H54 (cell line): Measurements from ENCODE around the gene LRRC75B.
A peak's percentile ranks its signal among the peaks of the same experiment; 100 is the strongest.
"Not testable (repeated sequence)": the region's sequence is repeated elsewhere in the genome, so short reads cannot be mapped to it uniquely, and the experiment has no call there.

Experiments
- DNase-seq: peaks from one replicate; pipeline ENCODE4 v3.0.0; 2011; ENCODE audit warnings: low spot score, mixed read lengths; ENCODE audit not compliant: insufficient read length
- FAIRE-seq: peaks from 3 replicates; lab custom pipeline; 2011; peaks lifted over from hg19 to GRCh38; lab: Jason Lieb, UNC
- POLR2A ChIP-seq: IDR thresholded peaks from 2 replicates; pipeline ENCODE4 v1.6.1; 2011; ENCODE audit warnings: low read depth, mild to moderate bottlenecking, low read length

The LRRC75B gene

GRCh38 chr22:24592851-24593558 is at the start of gene LRRC75B:
LRRC75B (minus strand) TSS chr22:24593073; CDS start chr22:24593039, 34 bp downstream.
- peak; percentile 78 for DNase-seq
- no peak for FAIRE-seq
- TF ChIP-seq POLR2A: peak; percentile 33; the same call in 1 of the 2 replicates

- FAIRE-seq, DNase-seq: not testable (repeated sequence)
Measured at GRCh38 chr22:24642307-24642706, 49.4 kb upstream of the LRRC75B start.

- FAIRE-seq, DNase-seq: not testable (repeated sequence)
Measured at GRCh38 chr22:24636513-24636912, 43.6 kb upstream of the LRRC75B start.

DNA sequence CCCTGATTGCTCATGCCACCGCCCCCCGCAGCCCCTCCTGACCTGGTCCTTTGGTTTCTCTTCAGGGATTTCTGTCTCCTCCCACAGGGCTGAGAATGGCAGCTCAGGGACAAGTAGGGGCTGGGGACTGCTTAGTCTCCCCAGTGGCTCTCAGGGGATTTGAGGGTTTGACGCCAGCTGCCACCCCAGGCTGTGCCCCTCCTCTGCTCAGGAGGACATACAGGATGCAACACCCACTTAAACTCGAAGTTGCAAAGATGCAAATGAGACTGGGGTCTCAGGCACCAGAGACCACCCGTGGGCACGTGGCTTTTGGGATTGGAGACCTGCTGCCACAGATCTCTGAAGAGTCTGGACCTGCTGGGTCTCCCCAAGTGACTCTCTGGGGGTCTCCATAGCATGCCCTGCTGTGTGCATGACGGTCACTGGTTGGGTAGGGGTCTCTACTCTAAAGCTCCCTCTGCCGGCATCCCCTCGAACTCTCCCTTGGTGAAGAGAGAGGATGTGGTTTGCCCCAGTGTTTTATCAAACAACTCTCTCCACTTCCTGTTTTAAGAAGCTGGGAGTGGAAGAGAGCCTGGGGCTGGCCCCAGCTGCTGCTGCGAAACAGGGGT is 42.0 kb upstream of the LRRC75B start:
- DNase-seq, FAIRE-seq: not testable (repeated sequence)

- not testable (repeated sequence) for DNase-seq, FAIRE-seq
Measured at GRCh38 chr22:24633231-24634023, 40.6 kb upstream of the LRRC75B start.

- not testable (repeated sequence) for FAIRE-seq, DNase-seq
Measured at GRCh38 chr22:24632642-24633041, 39.8 kb upstream of the LRRC75B start.

- not testable (repeated sequence) for FAIRE-seq, DNase-seq
Measured at GRCh38 chr22:24631430-24632122, 38.7 kb upstream of the LRRC75B start.

GRCh38 chr22:24630812-24631427 is 38.0 kb upstream of the LRRC75B start:
- FAIRE-seq: not testable (repeated sequence)

GRCh38 chr22:24629069-24629468 is 36.2 kb upstream of the LRRC75B start:
- DNase-seq, FAIRE-seq: not testable (repeated sequence)

More at GRCh38 chr22:24630812-24631427, 38.0 kb upstream of the LRRC75B start:
- not testable (repeated sequence) for DNase-seq

DNA sequence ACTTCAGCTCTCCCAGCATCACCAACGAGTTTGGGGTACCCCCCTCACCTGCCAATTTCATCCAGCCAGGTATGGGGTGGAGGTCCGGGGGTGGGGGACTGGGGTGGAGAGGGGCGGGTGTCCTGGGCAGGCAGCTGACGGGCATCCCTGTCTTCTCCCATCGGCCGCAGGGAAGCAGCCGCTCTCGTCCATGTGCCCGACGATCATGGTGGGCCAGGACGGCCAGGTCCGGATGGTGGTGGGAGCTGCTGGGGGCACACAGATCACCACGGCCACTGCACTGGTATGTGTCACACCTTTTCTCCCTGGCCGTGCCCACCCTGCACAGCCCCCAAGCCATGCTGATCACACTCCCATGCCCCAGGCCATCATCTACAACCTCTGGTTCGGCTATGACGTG is 35.0 kb upstream of the LRRC75B start:
- not testable (repeated sequence) for DNase-seq, FAIRE-seq

DNA sequence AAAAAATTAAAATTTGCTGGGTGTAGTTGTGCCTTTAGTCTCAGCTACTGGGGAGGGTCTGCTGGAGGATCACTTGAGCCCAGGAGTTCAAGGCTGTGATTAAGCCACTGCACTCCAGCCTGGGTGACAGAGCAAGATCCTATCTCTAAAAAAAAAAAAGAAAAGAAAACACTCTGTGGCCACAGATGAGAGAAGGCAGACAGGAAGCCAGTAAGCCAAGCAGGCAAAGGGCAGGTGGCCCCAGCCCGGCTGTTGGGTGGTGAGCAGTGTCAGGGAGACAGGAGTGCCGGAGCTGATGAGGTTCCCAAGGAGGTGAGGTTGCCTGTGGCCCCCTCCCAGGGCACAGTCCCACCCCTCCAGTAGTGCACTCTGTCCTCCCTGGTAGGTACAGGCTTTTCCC is 29.7 kb upstream of the LRRC75B start:
- not testable (repeated sequence) for FAIRE-seq, DNase-seq

GRCh38 chr22:24621244-24621643 is 28.4 kb upstream of the LRRC75B start:
- DNase-seq, FAIRE-seq: not testable (repeated sequence)

- FAIRE-seq: not testable (repeated sequence)
Measured at GRCh38 chr22:24614794-24615193, 21.9 kb upstream of the LRRC75B start.

DNA sequence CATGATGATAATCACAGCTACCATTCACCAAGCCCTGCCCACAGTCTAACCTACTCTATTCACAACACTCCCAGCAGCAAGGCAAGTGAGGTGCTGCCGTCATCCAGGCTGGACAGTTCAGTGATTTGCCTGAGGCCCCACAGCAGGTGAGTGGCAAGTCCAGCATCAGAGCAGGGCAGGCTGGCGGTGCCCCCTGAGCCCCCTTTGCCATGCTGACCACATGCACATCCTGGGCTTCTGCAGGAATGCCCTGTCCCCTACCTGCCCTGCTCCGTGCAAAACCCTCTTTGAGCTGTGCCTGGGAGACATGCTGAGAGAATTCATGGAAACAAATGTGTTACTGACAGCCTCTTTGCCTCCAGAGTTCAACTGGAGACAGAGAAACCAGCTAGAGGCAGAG is 17.0 kb upstream of the LRRC75B start:
- not testable (repeated sequence) for DNase-seq, FAIRE-seq

More at GRCh38 chr22:24614794-24615193, 21.9 kb upstream of the LRRC75B start:
- DNase-seq: not testable (repeated sequence)

DNA sequence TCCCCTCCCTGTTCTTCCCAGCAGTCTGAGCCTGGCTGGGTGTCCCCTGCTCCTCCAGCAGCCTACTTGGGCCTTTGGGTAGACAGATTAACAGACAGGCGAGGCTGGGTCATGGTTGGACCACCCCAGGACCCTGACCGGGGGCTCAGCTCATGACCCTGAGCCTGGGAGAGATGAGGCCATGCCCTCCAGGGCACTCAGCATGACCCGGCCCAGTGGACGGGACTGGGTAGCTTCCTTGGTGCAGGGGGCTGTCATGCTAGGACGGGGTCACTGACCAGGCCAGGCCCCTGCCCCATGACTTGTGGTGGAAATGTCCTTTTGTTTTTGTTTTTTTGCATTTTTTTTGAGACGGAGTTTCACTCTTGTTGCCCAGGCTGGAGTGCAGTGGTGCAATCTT is 15.5 kb upstream of the LRRC75B start:
- FAIRE-seq: not testable (repeated sequence)

DNA sequence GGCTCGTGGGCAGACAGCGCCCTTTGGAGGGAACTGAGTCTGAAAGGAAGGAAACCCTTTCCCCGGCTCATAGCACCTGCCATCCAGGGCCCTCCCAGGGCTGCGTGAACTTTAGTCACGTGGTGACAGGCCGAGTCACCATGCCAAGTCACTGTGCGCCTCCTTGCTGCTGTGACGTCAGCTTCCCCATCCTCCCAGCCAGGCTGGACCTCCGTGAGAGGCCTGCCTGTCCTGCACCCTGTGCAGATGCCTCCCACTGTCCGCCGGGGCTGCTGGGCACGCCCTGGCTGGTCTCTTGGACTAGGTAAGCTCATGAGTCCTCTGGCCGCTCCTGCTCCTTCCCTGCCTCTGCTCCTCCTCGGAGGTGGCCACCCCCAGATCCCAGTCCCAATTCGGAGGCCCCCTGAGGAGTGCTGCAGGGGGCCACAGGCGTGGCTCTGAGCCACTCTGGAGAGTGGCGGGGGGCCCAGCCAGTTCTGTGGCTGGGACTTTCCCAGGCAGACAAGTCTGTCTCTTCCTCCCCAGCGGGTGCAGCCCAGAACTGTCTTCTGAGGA is 14.6 kb upstream of the LRRC75B start:
- not testable (repeated sequence) for FAIRE-seq, DNase-seq

More for the DNA sequence above, 15.5 kb upstream of the LRRC75B start:
- not testable (repeated sequence) for DNase-seq

DNA sequence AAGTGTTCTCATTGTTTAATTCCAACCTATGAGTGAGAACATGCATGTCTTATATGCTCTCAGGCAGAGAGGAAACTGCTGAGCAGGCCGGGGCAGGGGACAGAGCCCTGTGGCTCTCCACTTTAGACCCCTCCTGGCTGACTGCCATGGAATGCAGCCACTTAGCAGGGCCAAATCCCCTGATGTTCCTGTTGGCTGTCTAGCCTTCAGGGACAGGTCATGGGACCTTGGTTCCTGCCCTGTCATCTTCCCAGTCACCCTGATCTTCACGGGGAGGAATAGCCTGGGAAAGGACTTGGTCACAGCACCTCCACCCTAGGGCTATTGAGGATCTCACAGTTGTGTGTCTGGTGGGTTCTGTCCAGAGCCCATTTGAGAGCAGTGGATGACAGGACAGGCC is 13.5 kb upstream of the LRRC75B start:
- FAIRE-seq: not testable (repeated sequence)

DNA sequence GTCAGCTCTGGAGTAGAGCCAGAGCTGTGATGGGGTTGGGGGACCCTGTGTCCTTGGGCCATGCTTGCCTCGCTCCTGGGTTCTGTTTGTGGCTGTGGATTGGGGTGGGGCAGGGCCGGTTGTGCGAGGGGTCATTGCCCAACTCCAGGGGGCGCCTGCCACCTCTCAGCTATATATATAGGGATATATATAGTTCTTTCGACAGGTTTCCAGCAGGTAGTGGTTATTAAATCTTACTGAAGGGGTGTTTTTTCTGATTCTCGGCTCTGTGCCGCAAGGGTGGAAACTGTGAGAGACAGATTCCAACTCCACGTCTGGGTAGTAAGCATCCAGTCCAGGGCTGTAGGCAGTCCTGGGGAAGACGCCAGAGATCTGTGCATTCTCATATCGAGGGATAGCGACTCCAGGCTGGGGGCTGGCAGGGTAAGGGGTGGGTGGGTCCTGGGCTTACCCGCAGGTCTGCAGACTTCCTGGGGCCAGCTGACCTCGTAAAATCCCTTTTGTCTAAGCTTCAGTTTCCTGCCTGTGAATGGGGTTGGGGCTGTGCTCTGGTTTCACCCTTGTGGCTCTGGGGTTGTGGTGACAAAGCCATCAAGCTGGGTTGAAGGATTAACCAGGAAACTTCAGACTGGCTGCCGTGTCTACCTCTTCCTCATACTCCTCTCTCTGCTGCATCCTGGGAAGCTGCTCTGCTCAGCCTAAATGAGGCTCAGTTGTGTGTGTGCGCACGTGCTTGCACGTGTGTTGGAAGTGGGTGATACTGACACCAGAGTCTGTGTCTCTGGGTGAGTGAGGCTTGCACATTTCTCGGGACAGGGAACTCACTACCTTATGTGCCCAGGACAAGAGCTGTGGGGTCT is 11.1 kb upstream of the LRRC75B start:
- not testable (repeated sequence) for FAIRE-seq, DNase-seq

More for the DNA sequence above, 13.5 kb upstream of the LRRC75B start:
- not testable (repeated sequence) for DNase-seq
